Measurements from ENCODE around the gene GABRB2.
"Not testable (repeated sequence)": the region's sequence is repeated elsewhere in the genome, so short reads cannot be mapped to it uniquely, and the experiment has no call there.

Gene GABRB2

GRCh38 chr5:161295721-161296250 is 250.7 kb downstream of the GABRB2 start:
- DNase-seq = no peak

- no peak for DNase-seq
These were observed 258.5 kb downstream of the GABRB2 start for GRCh38 chr5:161288071-161288470.

DNA sequence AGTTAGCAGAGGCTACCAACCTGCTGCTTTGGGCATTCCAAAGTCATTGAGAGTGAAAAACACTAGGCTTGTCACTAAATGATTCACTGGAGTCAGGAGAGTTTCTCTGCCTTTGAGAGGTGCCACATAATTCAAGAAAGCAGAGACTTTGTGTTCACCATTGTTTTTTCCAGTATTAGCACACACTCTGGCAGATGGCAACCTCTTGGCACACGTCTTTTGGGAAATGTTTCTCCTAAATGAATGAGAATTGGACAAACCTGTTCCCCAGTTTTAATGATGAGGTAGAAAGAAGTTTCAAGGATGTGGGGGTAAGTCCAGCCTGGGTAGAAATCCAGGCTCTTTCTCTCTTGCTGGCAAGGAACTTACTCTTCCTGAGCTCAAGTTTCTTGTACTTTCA is 259.1 kb downstream of the GABRB2 start:
- no peak for DNase-seq

DNA sequence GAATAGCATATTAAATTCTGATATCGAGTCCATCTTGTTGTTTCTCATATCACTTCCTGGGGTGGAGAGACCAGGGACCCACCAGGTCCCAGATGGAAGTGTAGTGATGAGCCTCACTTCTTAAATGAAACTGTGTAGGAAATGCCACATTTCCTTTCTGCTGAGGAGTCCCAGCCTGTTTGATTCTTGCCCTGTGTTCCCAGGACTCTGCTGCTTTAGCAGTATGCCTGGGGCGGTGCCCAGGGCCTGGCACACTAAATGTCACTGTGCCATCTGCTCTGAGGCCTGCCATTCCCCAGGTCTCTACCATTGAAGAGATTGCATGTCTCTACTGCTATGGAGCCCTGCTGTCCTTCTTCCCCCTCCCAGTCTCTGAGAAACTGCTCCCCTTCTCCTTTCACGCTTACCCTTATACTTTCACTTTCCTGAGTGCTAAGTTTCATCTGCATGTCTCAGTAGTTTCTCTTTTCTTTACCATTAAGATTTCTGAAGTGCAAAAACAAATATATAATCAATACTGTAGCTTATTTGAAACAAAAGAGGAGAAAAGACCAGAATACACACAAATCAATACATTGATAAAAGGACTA is 260.4 kb downstream of the GABRB2 start:
- DNase-seq = no peak

GRCh38 chr5:161284445-161284844 is 262.1 kb downstream of the GABRB2 start:
- no peak for DNase-seq

GRCh38 chr5:161283296-161283695 is 263.2 kb downstream of the GABRB2 start:
- DNase-seq = no peak

- no peak for DNase-seq
These were observed 267.5 kb downstream of the GABRB2 start for GRCh38 chr5:161278739-161279660.

DNA sequence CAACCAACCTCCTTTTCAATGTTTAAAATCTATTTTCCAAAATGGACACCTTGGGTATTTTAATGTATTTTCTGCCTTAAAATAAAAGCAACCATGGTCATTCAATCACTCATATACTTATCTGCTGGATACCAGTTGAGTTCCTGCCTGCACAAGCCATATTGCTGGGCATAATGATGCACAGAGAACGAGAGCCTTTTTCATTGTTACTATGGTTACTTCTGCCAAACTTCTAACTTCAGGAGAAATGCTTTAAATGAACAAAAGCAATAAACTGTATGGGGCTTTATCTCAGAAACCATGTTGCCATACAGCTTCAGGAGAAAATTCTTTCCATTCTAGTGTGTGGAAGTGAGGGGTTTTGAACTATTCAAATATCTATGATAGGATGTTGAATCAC is 269.5 kb downstream of the GABRB2 start:
- no peak for DNase-seq

DNA sequence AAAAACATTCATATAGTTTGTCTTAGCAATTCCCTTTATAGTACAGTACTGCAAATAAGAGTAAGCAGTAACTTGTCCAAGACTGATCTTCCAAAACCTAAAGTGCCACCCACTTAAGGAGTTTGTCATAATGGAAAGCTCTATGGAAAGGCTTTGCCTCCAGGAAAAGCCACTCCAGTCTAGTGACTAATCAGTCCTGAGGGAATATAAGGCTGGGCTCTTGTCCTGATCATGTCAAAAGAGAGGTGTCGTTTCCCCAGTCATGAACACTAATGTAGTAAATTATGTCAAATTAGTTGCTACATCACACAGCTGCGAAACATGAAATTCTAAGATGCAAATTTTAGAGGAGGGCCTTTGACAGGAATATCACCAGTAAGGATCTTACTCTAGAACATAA is 271.6 kb downstream of the GABRB2 start:
- DNase-seq = no peak

- DNase-seq = no peak
These were observed 273.1 kb downstream of the GABRB2 start for GRCh38 chr5:161273410-161273809.

- DNase-seq = no peak
These were observed 274.7 kb downstream of the GABRB2 start for GRCh38 chr5:161271816-161272215.

DNA sequence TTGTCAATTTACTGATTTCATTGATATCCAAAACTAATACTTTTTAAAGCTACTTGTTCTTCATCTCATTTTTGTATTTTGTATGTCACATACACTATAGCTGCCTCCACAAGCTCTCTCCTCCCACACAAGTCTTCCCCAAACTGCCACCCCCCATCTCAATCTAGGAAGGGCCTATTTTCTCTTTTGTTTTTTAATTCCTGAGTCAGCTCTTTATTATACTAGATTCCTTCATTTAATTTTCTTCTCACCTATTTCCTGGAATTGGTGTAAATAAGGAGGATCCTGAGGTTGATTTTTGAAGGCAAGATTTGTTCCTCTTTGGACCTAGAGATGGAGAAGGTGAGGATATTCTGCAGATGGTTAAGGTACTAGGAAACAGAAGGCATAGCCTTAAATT is 277.4 kb downstream of the GABRB2 start:
- DNase-seq = no peak

GRCh38 chr5:161266954-161267353 is 279.6 kb downstream of the GABRB2 start:
- DNase-seq = no peak

DNA sequence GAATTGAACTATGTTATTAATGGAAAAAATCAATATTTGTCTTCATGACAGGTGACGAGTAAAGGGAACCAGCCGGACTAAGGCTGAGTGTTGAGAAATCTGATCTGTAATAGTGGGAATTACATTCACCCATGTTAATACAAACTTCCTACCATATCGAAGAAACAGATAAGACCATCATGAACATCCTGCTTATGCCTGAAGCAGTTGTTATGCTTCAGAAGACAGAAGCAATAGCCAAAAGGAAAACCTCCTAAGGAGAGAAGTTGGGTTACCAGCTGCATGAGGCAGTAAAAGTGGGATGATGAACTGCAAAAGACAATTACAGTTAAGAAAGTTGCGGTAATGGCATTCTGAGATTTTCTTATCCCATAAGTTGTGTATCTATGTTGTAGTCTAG is 281.5 kb downstream of the GABRB2 start:
- DNase-seq = no peak

DNA sequence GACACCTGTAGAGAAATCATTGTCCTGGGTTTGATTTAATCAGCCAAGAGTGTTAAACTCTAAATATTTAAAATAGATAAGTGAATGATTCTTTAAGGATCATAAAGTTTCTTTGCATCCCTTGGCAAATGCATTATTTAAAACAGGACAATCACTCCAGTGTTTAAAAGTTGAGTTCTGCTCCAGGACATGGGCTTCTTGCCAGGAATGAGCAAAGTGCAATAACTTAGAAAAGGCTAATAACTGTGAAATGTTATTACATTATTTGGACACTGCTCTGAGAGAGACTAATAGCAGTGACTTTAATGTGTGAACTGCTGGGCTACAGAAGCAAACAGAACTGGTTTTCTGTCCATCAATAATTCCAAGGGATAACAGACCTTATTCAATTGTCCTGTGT is 283.3 kb downstream of the GABRB2 start:
- DNase-seq = no peak

GRCh38 chr5:161261668-161262323 is 284.7 kb downstream of the GABRB2 start:
- no peak for DNase-seq

DNA sequence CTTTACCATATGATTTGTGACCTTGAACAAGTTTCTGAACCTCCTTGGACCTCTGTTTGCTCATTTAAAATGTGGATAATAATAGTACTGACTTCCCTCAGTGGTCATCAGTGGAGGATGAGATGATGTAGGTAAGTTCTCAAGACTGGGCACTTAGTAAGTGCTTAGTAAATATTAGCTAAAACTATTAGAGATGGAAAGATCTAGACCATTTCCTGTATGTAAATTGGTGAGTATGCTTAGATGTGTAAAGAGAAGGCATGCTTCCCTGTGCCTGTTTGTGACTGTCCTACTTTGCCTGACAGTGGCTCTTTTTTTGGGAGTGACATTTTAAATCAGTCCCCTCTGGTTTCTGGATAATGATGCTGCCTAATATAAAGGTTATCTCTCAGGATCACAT is 288.1 kb downstream of the GABRB2 start:
- DNase-seq = no peak

- no peak for DNase-seq
These were observed 289.6 kb downstream of the GABRB2 start for GRCh38 chr5:161256957-161257356.

GRCh38 chr5:161252955-161253354 is 293.6 kb downstream of the GABRB2 start:
- not testable (repeated sequence) for DNase-seq

- no peak for DNase-seq
These were observed 299.8 kb downstream of the GABRB2 start for GRCh38 chr5:161246749-161247148.

- DNase-seq = not testable (repeated sequence)
These were observed 300.7 kb downstream of the GABRB2 start for GRCh38 chr5:161245846-161246245.
